Memory B cell (primary cell): ENCODE data around the gene PDCD6IP.
"Not testable (repeated sequence)": the region's sequence is repeated elsewhere in the genome, so short reads cannot be mapped to it uniquely, and the experiment has no call there.

Experiments used
- ATAC-seq: fragments of 150-1000 bp; cut with Tn5 transposase; 2 replicates; pipeline ENCODE4 v1.10.0; 2021; ENCODE audit warnings: low read depth, mild to moderate bottlenecking, moderate library complexity
- DNase-seq, 2 donors: peaks; one replicate each; pipeline ENCODE4 v3.0.0; 2022; ENCODE audit warnings: low spot score in 2 of 2
- H3K27ac Mint-ChIP-seq: one replicate; pipeline ENCODE4 v1.8.0; 2022; ENCODE audit warnings: mild to moderate bottlenecking, moderate library complexity, mixed read lengths
- H3K27me3 Mint-ChIP-seq: one replicate; pipeline ENCODE4 v1.8.0; 2022; ENCODE audit warnings: mixed read lengths
- H3K36me3 Mint-ChIP-seq: one replicate; pipeline ENCODE4 v1.8.0; 2022; ENCODE audit warnings: mild to moderate bottlenecking, mixed read lengths
- H3K4me1 Mint-ChIP-seq: one replicate; pipeline ENCODE4 v1.8.0; 2022; ENCODE audit warnings: mixed read lengths
- H3K4me3 Mint-ChIP-seq: one replicate; pipeline ENCODE4 v1.8.0; 2022; ENCODE audit warnings: mild to moderate bottlenecking, moderate library complexity, mixed read lengths
- H3K9me3 Mint-ChIP-seq: one replicate; pipeline ENCODE4 v1.8.0; 2022; ENCODE audit warnings: mixed read lengths

Gene PDCD6IP

DNA sequence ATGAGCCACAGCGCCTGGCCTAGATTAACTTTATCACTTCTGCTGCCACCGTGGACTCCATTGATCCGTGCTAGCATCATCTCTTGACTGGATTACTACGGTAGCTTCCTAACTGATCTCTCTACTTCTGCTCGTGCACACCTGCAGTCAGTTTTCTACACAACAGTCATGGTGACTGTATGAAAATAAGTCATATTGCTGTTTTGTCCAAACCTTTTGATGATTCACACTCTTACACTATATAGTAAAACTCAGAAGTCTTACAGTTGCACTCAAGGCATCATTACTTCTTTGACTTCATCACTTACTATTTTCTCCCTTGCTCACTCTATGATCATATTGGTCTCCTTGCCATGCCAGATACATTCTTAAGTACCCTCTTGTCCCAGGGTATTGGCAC, 10.1 kb downstream of the PDCD6IP start:
- DNase-seq (no peak), ATAC-seq (no peak)
- H3K4me3 Mint-ChIP-seq = no peak overlapping the region
- H3K27me3 Mint-ChIP-seq = no peaks in the 10 kb centered on the region
- peaks cover 21% of the 10 kb centered on the region for H3K36me3 Mint-ChIP-seq
- peak overlapping the region; percentile 25 for H3K27ac Mint-ChIP-seq
- H3K4me1 Mint-ChIP-seq = peaks cover 41% of the 10 kb centered on the region
- H3K9me3 Mint-ChIP-seq = no peaks in the 10 kb centered on the region

DNA sequence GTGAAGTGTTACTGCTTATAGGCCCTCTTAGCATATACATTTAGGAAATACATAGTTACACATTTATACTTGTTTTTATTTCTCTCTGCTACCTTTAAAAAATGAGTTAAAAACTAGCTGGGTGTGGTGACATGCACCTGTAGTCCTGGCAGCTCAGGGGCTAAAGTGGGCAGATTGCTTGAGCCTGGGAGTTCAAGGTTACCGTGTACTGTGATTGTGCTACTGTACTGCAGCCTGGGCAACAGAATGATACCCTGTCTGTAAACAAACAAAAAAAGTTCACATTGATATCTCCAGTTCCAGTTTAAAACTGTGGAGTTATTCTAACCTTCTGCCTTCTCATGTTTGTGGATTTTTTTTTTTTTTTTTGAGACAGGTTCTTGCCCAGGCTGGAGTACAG, 12.1 kb downstream of the PDCD6IP start:
- H3K4me1 Mint-ChIP-seq = peaks cover 35% of the 10 kb centered on the region
- H3K27me3 Mint-ChIP-seq = no peaks in the 10 kb centered on the region
- ATAC-seq (no peak), DNase-seq (no peak)
- H3K9me3 Mint-ChIP-seq = no peaks in the 10 kb centered on the region
- no peak overlapping the region for H3K27ac Mint-ChIP-seq
- H3K36me3 Mint-ChIP-seq = peaks cover 22% of the 10 kb centered on the region
- H3K4me3 Mint-ChIP-seq = no peak overlapping the region

DNA sequence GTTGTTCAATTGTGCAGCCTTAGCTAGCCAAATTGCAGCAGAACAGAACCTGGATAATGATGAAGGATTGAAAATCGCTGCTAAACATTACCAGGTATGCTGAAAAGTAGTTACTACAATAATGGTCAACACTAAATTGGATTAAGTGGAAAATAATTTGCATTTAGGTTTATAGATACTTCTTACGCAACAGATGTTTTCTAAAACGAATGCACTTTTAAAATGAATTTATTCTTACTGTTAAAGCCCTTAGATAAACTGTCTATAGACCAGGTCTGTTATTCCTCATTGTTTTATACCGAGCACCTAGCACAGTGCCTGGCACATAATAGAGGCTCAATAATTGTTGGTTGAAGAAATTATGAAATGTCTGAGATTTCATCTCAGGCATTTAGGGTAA, 23.6 kb downstream of the PDCD6IP start:
- DNase-seq = no peak
- Mint-ChIP-seq H3K36me3 (peaks cover 27% of the 10 kb centered on the region), H3K27me3 (no peaks in the 10 kb centered on the region), H3K4me1 (peaks cover 5% of the 10 kb centered on the region), H3K9me3 (peaks cover 2% of the 10 kb centered on the region), H3K27ac (no peak overlapping the region), H3K4me3 (no peak overlapping the region)
- no peak for ATAC-seq

DNA sequence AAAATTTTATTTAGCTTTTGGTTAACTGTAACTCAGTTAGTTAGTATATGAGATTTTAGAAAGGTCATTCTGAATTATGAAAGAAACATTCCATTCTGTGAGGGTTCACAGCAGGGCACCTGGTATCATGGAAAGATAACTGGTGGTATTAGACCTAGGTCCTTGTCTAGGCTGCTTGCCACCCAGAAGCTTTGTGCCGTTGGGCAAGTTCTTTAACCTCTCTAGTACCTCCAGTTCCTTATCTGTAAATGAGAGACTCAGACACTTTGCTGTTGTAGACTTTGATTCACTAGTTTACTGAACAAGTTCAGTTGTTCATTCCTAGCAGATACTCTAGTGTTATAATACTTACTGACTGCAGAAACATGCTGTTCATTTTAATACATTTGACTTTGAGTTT, 25.4 kb downstream of the PDCD6IP start:
- H3K4me3 Mint-ChIP-seq = no peak overlapping the region
- H3K9me3 Mint-ChIP-seq = peaks cover 2% of the 10 kb centered on the region
- no peaks in the 10 kb centered on the region for H3K27me3 Mint-ChIP-seq
- peaks cover 7% of the 10 kb centered on the region for H3K4me1 Mint-ChIP-seq
- ATAC-seq (no peak), DNase-seq (no peak)
- no peak overlapping the region for H3K27ac Mint-ChIP-seq
- peaks cover 29% of the 10 kb centered on the region for H3K36me3 Mint-ChIP-seq

DNA sequence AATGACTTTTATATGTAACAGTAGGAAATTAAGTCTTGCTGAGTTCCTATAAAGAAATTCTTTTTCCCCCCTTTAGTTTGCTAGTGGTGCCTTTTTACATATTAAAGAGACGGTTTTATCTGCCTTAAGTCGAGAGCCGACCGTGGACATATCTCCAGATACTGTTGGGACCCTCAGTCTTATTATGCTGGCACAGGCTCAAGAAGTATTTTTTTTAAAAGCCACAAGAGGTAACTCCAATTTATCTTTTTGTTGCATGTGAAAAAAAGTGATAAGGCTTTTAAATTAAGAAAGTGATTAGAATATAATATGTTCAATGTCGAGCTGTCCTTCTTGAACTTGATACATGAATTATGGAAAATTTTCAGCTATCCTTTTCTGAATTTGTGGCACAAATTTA, 26.7 kb downstream of the PDCD6IP start:
- peak overlapping the region; percentile 9 for H3K27ac Mint-ChIP-seq
- no peaks in the 10 kb centered on the region for H3K27me3 Mint-ChIP-seq
- no peak for DNase-seq
- peaks cover 28% of the 10 kb centered on the region for H3K36me3 Mint-ChIP-seq
- H3K4me3 Mint-ChIP-seq = no peak overlapping the region
- H3K9me3 Mint-ChIP-seq = no peaks in the 10 kb centered on the region
- peaks cover 9% of the 10 kb centered on the region for H3K4me1 Mint-ChIP-seq
- no peak for ATAC-seq

DNA sequence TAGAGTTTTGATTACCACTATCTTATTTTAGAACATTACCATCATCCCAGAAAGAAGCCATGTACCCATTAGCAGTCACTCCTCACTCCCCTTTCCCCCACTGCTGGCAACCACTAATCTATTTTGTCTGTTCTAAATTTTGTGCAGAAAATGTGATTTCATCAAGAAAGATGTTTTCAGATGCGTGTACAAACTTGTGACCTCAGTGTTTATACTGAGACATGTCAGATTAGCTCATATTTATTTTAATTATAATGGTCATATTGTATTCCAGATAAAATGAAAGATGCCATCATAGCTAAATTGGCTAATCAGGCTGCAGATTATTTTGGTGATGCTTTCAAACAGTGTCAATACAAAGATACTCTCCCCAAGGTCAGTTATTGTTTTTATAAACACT, 27.8 kb downstream of the PDCD6IP start:
- H3K4me1 Mint-ChIP-seq = peaks cover 11% of the 10 kb centered on the region
- no peak for DNase-seq
- no peaks in the 10 kb centered on the region for H3K27me3 Mint-ChIP-seq
- peak overlapping the region; percentile 12 for H3K27ac Mint-ChIP-seq
- no peak overlapping the region for H3K4me3 Mint-ChIP-seq
- H3K36me3 Mint-ChIP-seq = peaks cover 35% of the 10 kb centered on the region
- no peaks in the 10 kb centered on the region for H3K9me3 Mint-ChIP-seq
- no peak for ATAC-seq

DNA sequence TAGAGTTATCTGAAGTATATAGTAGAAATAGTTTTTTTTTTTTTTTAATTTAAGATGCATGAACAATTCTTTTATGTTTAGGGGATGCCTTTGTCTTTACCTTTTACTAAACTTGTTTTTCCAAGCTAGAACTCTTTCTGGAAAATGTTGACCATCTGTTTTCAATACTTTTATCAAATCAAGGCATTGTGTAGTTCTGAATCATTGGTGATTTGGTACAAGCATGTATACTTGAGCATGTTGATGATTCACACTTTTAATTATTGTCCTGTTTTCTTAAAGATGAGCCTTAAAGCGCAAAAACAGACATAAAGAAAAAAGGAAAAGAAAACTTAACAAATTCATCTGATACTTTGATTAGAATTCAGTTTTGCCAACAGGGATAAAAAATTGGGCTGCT, 28.3 kb downstream of the PDCD6IP start:
- Mint-ChIP-seq H3K36me3 (peaks cover 35% of the 10 kb centered on the region), H3K27me3 (no peaks in the 10 kb centered on the region), H3K4me3 (no peak overlapping the region), H3K4me1 (peaks cover 15% of the 10 kb centered on the region), H3K9me3 (no peaks in the 10 kb centered on the region), H3K27ac (peak overlapping the region; percentile 6)
- ATAC-seq (no peak), DNase-seq (no peak)

DNA sequence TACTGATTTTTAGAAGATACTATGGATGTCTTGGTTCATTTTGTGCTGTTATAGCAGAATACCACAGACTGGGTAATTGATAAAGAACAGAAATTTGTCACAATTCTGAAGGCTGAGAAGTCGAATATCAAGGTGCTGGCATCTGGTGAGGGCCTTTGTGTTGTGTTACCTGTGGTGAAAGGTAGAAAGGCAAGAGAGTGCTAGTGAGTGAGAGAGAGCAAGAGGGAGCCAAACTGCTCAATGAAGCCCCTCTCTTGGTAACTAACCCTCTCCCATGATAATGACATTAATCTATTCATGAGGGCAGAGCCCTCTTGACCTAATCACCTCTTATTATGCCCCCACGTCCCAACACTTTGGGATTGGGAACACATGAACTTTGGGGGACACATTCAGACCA, 31.3 kb downstream of the PDCD6IP start:
- Mint-ChIP-seq H3K4me1 (peaks cover 33% of the 10 kb centered on the region), H3K27ac (peak overlapping the region; percentile 7), H3K36me3 (peaks cover 38% of the 10 kb centered on the region), H3K27me3 (no peaks in the 10 kb centered on the region), H3K4me3 (no peak overlapping the region), H3K9me3 (no peaks in the 10 kb centered on the region)
- ATAC-seq (no peak), DNase-seq (no peak)

DNA sequence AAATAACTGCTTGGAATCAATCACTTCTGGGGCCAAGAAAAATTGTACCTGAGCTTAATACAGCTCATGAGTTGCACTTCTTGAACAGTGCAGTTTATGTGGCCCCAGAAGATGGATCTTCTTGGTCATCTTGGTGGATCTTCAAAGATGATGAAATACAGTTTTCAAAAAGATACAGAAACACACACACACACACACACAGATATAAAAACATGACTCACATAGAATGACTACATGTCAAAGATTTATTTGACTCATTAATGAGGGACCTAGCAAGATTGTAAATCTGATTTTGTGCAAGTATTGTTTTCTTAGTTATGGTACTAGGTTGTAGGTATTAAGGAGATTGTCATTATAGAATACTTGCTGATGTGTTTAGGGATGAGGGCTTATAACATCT, 32.6 kb downstream of the PDCD6IP start:
- peak overlapping the region; percentile 76 for H3K27ac Mint-ChIP-seq
- no peaks in the 10 kb centered on the region for H3K9me3 Mint-ChIP-seq
- no peak for DNase-seq
- H3K27me3 Mint-ChIP-seq = no peaks in the 10 kb centered on the region
- H3K4me1 Mint-ChIP-seq = peaks cover 36% of the 10 kb centered on the region
- H3K36me3 Mint-ChIP-seq = peaks cover 43% of the 10 kb centered on the region
- ATAC-seq = no peak
- no peak overlapping the region for H3K4me3 Mint-ChIP-seq

DNA sequence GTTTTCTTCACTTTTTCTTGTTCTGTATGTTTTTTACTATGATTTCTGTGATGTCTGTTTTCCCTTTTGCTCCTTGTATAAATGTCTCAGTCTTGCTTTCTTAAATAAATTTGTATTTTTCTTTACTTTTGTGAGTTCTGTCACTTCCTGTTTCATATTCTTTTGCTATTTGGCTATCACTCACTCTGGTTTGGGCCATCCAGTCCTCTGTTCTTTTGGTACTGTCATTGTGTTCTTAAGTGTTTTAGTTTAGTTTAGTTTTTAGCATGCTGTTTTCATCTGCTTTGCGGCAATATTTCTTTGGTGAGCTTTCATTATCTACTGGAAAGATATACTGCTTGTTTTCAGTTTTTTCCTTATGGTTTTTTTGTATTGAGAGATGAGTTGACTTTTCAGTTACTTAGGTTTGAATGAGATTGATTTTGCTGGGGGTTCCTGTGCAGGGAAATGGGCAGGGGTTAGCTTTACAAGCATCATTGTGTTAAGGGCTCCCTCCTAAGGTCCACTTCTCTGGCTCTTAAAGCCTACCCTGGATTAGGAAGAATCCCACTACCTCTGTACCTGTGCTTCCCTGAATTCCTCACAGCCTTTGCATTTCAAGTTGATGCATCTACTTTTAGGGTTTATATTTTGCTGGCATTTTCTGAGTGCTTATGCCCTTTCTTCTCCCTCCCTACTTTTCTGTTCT, 35.1 kb downstream of the PDCD6IP start:
- H3K27ac Mint-ChIP-seq = peak overlapping the region; percentile 94
- ATAC-seq (peak; percentile 6), DNase-seq (no peak)
- H3K27me3 Mint-ChIP-seq = no peaks in the 10 kb centered on the region
- peaks cover 38% of the 10 kb centered on the region for H3K36me3 Mint-ChIP-seq
- H3K9me3 Mint-ChIP-seq = no peaks in the 10 kb centered on the region
- peak overlapping the region; percentile 76 for H3K4me3 Mint-ChIP-seq
- H3K4me1 Mint-ChIP-seq = peaks cover 36% of the 10 kb centered on the region

DNA sequence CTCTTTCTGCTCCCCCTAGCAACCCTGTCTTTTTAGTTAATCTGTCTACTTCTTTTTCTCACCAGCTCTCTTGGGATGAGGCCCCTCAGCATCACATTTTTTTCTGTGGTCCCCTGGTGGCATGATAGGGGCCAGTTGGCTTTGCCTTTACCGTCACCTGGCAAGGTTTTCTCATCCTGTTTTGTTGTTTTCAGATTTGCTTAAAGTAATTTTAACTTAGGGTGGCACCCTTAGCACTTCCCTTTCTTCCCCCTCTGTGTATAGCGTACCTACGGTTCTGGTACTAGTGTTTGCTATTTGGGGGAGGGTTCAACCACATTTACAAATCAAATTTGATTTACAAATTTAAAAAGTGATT, 35.6 kb downstream of the PDCD6IP start:
- ATAC-seq = peak; percentile 88
- H3K27ac Mint-ChIP-seq = peak overlapping the region; percentile 94
- H3K36me3 Mint-ChIP-seq = peaks cover 38% of the 10 kb centered on the region
- H3K27me3 Mint-ChIP-seq = no peaks in the 10 kb centered on the region
- peak overlapping the region; percentile 76 for H3K4me3 Mint-ChIP-seq
- DNase-seq = peak; percentile 15 to 23
- H3K9me3 Mint-ChIP-seq = no peaks in the 10 kb centered on the region
- peaks cover 34% of the 10 kb centered on the region for H3K4me1 Mint-ChIP-seq

DNA sequence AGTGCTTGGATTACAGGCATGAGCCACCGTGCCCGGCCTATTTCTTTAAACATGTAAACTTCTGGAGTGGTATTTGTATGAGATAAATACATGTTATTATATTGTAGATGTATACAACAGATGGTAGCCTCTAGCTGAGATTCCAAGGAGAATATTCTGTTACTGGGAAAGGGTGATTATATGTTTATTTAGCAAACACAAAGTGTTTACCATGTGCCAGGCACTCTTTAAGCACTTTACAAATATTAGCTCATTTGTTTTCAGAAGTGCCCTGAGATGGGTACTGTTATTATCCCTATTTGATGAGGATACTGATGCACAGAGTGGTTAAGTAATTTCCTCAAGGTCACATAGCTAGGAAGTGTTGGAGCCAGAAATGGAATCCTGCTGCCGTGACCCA, 38.8 kb downstream of the PDCD6IP start:
- H3K36me3 Mint-ChIP-seq = peaks cover 27% of the 10 kb centered on the region

DNA sequence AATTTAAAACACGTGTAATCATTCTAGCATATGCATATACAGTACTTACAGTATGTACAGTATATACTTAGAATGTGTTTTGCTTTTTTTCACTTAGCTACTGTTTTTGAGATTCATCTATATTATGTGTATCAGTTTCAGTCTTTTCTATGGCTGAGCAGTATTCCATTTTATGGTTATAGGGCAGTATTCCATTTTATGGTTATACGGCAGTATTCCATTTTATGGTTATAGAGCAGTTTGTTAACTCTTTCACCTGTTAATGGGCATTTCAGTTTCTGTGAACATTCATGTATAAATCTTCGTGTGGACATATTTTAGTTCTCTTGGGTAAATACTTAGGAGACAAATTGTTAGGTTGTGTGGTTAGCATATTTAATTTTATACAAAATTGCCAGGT, 40.9 kb downstream of the PDCD6IP start:
- Mint-ChIP-seq H3K27ac (peak overlapping the region; percentile 17), H3K4me1 (peaks cover 8% of the 10 kb centered on the region), H3K9me3 (no peaks in the 10 kb centered on the region), H3K27me3 (no peaks in the 10 kb centered on the region), H3K36me3 (peaks cover 23% of the 10 kb centered on the region), H3K4me3 (no peak overlapping the region)
- DNase-seq = no peak
- no peak for ATAC-seq

More for the DNA sequence above, 38.8 kb downstream of the PDCD6IP start:
- DNase-seq, H3K4me3 Mint-ChIP-seq, H3K27me3 Mint-ChIP-seq, H3K27ac Mint-ChIP-seq, H3K9me3 Mint-ChIP-seq, ATAC-seq: not testable (repeated sequence)
- H3K4me1 Mint-ChIP-seq = peaks cover 22% of the 10 kb centered on the region

DNA sequence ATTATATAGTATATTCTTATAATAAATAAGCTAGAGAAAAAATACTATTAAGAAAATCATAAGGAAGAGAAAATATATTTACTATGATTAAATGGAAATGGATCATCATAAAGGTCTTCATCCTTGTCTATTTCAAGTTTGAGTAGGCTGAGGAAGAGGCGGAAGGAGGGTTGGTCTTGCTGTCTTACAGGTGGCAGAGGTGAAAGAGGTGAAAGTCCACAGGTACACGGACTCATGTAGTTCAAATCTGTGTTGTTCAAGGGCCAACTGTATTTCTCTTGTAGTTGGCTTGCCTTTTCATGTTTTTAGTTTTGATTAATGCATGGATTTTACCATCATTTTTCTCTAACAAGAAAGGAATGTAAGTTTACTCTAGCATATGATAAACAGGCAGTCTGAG, 41.7 kb downstream of the PDCD6IP start:
- ATAC-seq = no peak
- Mint-ChIP-seq H3K4me3 (no peak overlapping the region), H3K27me3 (no peaks in the 10 kb centered on the region), H3K9me3 (no peaks in the 10 kb centered on the region), H3K4me1 (peaks cover 3% of the 10 kb centered on the region), H3K36me3 (peaks cover 19% of the 10 kb centered on the region), H3K27ac (no peak overlapping the region)
- DNase-seq = no peak

DNA sequence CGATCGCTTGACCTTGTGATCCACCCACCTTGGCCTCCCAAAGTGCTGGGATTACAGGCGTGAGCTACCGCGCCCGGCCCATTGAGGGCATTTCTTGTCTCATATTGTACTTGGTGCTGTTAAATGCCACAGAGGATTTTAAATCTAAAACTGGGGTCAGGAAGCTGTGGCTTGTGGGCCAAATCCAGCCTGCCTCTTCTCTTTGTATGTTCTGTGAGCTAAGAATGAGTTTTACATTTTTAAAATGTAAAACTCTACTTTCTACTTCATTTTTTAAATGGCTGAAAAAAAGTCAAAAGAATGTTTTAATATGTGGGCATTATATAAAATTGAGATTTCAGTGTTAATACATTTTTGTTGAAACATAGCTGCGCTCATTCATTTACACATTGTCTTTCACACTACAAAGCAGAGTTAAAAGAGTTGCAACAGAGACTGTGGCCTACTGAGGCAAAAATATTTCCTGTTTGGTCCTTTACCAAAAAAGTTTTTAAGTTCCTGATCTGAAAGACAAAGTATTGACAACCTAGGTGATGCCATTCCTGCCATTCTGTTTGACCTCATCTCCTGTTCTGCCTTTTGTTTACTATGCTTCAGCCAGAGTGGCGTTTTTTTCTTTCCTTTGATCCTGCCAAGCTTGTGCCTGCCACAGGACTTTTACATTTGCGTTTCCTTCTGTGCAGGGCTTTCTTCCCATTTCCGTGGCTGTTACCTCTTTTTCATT, 50.4 kb downstream of the PDCD6IP start:
- Mint-ChIP-seq H3K27ac (peak overlapping the region; percentile 49), H3K4me3 (no peak overlapping the region), H3K36me3 (peaks cover 28% of the 10 kb centered on the region), H3K27me3 (no peaks in the 10 kb centered on the region), H3K4me1 (peaks cover 13% of the 10 kb centered on the region), H3K9me3 (no peaks in the 10 kb centered on the region)
- ATAC-seq (no peak), DNase-seq (no peak)
